Peyer's patch (tissue), 4 donors: ENCODE data around the gene LRTM2.

Experiments
- CTCF ChIP-seq, 6 experiments: fragments of 450-650 bp in 4 of 6; fragments of 200-600 bp in 2 of 6; sonication (generic) in 1 of 6; IDR thresholded peaks; one replicate each; pipeline ENCODE4 v1.5.1; 2017 to 2019; ENCODE audit warnings: antibody characterized with exemption in 6 of 6, mild to moderate bottlenecking in 3 of 6, moderate library complexity in 1 of 6
- POLR2A ChIP-seq, 2 donors: fragments of 450-650 bp; IDR thresholded peaks; one replicate each; pipeline ENCODE4 v1.5.1; 2017; ENCODE audit warnings: antibody characterized with exemption in 2 of 2, mild to moderate bottlenecking in 2 of 2, moderate library complexity in 2 of 2

- TF ChIP-seq POLR2A (IDR thresholded peaks at IDR 0.05) (no peak), CTCF (IDR thresholded peaks at IDR 0.05) (no peak)
Measured at GRCh38 chr12:1829306-1829900, 9.0 kb downstream of the LRTM2 start.
